NCI-H1105 treated with DMSO at 0.1 percent for 48 hours (cell line): ENCODE results near the gene ARID5A.

Source experiments
- DNase-seq: peaks from one replicate; lab custom pipeline; 2025; lab: John Stamatoyannopoulos, UW

Gene ARID5A

DNA sequence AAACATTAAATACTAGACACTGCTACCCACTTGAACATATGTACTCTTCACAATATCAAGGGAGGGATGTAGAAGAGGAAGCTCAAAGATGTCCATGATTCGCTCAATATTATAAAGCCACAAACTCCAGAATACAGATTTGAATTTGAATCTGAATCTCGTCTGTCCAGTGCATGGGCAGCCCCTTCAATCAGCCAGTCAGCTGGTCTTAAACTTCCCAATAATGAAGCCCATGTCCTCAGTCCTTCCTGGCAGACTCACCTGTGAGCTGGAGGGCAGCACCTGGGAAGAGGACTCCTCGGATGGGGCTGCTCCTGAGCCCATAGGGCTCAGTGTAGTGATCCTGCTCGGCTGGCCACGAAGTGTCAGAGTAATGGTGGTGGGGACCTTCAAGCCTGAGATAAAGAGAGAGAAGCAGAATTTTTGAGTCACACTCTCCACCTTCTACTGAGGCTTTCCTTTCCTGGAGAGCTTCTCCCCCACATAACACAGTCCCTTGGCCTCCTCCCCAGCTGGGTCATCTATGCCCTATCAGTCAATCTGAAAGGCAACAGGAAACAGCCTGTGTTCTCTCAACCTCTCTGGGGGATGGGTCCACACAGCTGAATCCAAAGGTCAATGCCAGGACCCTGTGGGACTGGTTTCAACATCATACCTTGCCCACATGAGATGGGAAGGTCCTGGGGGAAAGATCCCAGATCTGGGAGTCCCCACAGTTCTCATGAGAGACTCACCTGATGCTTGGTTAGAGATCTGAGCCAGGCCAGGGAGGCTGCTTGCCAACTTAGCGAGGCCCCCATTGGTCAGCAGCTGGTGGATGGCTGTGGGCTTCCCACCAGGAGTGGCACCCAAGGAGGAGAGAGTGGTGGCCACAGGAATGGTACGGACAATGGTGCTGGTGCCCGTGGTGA, 65.1 kb downstream of the ARID5A start:
- no peak for DNase-seq
